Fibroblast of villous mesenchyme (primary cell): Measurements from ENCODE around the gene CFAP91. TPM values are rescaled to one million over a fixed set of nuclear protein-coding genes. Genes with fewer than 3 reads are reported as not detected.
"Not testable (repeated sequence)": the region's sequence is repeated elsewhere in the genome, so short reads cannot be mapped to it uniquely, and the experiment has no call there.

ENCODE experiments used
- DNase-seq: peaks from one replicate; pipeline ENCODE4 v3.0.0-alpha.2; 2010; ENCODE audit warnings: low read depth
- H3K4me3 ChIP-seq: 2 replicates; pipeline ENCODE4 v1.5.1; 2011; ENCODE audit warnings: low read depth, mild to moderate bottlenecking, low read length
- total RNA-seq: library from RNA; depleted of rRNA; stranded (reverse); fragments of >200 nt; gene quantifications from 2 replicates; pipeline ENCODE4 v1.2.3, GENCODE V29; 2012
- TF ChIP-seq, protein P1 (sequence below): IDR thresholded peaks from 2 replicates; pipeline ENCODE4 v1.5.1; 2012; ENCODE audit warnings: low read depth, mild to moderate bottlenecking, low read length; ENCODE audit not compliant: insufficient read depth

CFAP91 gene
- total RNA-seq, 1 donor, result 0.43 TPM

DNA sequence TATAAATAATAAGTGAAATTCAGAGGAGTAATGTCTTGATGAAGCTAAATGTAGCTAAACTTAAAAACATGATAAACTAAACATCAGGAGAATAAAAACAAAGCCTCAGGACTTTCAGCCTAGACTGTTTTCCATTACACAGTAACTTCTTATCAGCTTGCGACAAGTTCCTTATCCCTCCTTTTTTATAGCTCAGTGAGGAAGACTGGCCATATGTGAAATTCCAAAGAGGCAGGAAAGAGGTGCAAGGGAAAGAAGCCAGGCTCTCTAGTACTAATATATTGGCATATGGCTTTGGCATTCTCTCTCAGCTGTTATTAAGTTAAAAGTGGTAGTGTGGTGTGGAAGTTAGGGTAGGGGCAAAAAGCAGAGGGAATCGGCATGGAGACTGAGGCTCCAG, 30.0 kb upstream of the CFAP91 start:
- peak; percentile 64 for DNase-seq
- H3K4me3 ChIP-seq, result no peak overlapping the region
- TF ChIP-seq, protein P1, sequence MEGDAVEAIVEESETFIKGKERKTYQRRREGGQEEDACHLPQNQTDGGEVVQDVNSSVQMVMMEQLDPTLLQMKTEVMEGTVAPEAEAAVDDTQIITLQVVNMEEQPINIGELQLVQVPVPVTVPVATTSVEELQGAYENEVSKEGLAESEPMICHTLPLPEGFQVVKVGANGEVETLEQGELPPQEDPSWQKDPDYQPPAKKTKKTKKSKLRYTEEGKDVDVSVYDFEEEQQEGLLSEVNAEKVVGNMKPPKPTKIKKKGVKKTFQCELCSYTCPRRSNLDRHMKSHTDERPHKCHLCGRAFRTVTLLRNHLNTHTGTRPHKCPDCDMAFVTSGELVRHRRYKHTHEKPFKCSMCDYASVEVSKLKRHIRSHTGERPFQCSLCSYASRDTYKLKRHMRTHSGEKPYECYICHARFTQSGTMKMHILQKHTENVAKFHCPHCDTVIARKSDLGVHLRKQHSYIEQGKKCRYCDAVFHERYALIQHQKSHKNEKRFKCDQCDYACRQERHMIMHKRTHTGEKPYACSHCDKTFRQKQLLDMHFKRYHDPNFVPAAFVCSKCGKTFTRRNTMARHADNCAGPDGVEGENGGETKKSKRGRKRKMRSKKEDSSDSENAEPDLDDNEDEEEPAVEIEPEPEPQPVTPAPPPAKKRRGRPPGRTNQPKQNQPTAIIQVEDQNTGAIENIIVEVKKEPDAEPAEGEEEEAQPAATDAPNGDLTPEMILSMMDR, result no peak

DNA sequence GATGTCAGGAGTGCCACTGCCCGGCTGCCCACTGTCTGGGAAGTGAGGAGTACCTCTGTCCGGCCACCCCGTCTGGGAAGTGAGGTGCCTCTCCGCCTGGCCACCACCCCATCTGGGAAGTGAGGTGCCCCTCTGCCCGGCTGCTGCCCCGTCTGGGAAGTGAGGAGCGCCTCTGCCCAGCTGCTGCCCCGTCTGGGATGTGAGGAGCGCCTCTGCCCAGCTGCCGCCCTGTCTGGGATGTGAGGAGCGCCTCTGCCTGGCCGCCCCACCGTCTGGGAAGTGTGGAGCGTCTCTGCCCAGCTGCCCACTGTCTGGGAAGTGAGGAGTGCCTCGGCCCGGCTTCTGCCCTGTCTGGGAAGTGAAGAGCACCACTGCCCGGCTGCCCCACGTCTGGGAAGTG, 28.9 kb upstream of the CFAP91 start:
- no peak overlapping the region for H3K4me3 ChIP-seq
- no peak for DNase-seq
- TF ChIP-seq, protein P1, result no peak

GRCh38 chr3:119675188-119675874, 27.5 kb upstream of the CFAP91 start:
- H3K4me3 ChIP-seq, result no peak overlapping the region
- no peak for DNase-seq
- TF ChIP-seq, protein P1, result no peak

DNA sequence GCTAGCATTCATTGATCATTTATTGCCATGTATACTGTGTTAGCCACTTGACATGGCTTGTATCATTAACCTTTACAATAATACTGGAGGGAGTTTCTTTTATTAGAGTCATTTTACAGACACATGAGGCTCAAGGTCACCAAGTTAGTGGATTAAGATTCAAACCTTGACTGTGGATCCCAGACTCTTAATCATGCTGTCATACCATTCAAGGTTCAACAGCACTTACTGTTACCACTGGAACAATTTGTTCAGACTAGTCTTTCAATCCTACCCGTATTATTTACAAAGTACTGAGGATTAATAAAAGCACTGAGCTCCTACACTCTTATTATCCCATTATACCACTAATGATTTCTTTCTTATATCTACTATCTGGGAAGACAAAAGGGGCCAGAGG, 26.8 kb upstream of the CFAP91 start:
- peak overlapping the region; percentile 78 for H3K4me3 ChIP-seq
- DNase-seq, result no peak
- TF ChIP-seq, protein P1, result no peak

DNA sequence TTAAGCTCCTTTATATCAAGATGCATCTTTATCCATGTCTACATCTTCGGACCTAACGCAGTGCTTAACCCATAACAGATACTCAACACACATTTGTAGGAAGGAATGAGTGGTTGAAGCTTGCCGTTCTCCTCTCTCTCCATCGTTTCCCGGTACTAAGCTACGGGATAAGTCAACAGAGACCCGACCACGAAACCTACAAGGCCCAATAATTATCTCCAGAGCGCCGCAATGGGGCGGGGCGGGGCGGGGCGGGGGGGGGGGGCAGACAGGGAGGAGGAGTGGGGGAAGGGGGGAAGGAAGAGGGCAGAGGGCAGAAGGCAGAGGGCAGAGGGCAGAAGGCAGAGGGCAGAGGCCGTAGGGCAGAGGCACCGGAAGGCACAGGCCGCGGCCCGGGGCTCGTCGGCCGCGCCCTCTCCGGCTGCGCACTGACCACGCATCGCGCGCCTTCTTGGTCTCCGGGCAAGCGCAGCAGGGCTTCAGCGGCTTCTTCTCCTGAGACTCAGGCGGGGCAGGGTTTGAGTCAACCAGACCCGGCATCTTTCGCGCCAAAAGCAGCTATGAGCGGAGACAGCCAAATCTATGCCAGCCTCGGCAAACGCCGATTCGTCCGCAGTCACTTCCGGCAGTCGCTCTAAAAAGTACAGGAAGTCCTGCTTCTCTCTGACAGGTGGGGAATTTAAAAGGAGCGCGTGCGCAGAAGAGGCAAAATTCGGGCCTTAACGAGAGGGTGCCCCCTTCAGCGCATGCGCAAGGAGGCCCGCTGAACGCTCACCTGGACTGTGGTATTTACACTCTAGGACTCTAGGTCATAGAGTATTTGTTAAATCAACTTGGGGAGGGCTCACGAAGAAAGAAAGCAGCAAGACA, 25.8 kb upstream of the CFAP91 start, which contains the start of gene COX17:
COX17 (minus strand) TSS at position 636 of the 870 bp plus-strand sequence; CDS start at position 540, 96 bp downstream.
- H3K4me3 ChIP-seq, result peak within 1 kb of the TSS; percentile 78
- TF ChIP-seq, protein P1, result no peak
- DNase-seq, result peak; percentile 95

- TF ChIP-seq, protein P1, result no peak
- peak overlapping the region; percentile 78 for H3K4me3 ChIP-seq
- DNase-seq, result no peak
Measured at GRCh38 chr3:119677641-119677934, 25.2 kb upstream of the CFAP91 start.

DNA sequence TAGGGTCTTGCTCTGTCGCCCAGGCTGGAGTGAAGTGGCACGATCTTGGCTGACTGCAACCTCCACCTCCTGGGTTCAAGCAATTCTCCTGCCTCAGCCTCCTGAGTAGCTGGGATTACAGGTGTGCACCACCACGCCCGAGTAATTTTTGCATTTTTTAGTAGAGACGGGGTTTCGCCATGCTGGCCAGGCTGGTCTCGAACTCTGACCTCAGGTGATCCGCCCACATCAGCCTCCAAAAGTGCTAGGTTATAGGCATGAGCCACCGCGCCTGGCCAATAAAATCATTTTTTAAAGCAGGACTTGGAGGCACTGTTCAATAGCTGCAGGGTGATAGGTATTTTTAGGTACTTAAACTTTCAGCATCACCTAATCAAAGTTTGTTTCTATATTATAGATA, 24.6 kb upstream of the CFAP91 start:
- not testable (repeated sequence) for DNase-seq, H3K4me3 ChIP-seq
